Choroid plexus epithelial cell (primary cell): Measurements from ENCODE around the gene ST6GALNAC3.

Experiments used
- DNase-seq: peaks from one replicate; pipeline ENCODE4 v3.0.0-alpha.2; 2010; ENCODE audit warnings: low read depth
- H3K4me3 ChIP-seq: 2 replicates; pipeline ENCODE4 v1.5.1; 2011; ENCODE audit warnings: low read depth, mild to moderate bottlenecking, control low read depth, low read length, moderate library complexity
- TF ChIP-seq, protein P1 (sequence below): conservative IDR thresholded peaks from 2 replicates; pipeline ENCODE4 v1.5.1; 2011; ENCODE audit warnings: low read depth, mild to moderate bottlenecking, control low read depth, inconsistent platforms, low read length, moderate library complexity

ST6GALNAC3 gene

DNA sequence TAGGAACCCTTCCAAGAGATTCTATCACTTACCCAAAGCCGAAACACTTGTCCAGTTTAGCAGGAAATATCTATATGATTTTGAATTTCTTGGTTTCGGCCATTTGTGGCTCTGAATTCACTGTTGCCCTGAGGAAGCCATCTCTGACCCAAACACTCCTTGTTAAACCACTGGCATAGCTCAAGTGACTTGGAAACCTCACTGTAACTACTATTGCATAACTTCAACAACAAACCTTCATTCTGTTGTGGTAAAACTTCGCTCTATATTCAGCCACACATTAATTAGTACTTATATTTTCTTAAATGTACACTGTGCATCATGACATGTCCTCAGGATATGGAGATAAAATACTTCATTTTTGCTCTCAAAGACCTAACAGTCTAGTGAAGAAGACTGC, 63.2 kb downstream of the ST6GALNAC3 start:
- TF ChIP-seq, protein P1, sequence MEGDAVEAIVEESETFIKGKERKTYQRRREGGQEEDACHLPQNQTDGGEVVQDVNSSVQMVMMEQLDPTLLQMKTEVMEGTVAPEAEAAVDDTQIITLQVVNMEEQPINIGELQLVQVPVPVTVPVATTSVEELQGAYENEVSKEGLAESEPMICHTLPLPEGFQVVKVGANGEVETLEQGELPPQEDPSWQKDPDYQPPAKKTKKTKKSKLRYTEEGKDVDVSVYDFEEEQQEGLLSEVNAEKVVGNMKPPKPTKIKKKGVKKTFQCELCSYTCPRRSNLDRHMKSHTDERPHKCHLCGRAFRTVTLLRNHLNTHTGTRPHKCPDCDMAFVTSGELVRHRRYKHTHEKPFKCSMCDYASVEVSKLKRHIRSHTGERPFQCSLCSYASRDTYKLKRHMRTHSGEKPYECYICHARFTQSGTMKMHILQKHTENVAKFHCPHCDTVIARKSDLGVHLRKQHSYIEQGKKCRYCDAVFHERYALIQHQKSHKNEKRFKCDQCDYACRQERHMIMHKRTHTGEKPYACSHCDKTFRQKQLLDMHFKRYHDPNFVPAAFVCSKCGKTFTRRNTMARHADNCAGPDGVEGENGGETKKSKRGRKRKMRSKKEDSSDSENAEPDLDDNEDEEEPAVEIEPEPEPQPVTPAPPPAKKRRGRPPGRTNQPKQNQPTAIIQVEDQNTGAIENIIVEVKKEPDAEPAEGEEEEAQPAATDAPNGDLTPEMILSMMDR = no peak
- no peak for DNase-seq
- H3K4me3 ChIP-seq = no peak overlapping the region

DNA sequence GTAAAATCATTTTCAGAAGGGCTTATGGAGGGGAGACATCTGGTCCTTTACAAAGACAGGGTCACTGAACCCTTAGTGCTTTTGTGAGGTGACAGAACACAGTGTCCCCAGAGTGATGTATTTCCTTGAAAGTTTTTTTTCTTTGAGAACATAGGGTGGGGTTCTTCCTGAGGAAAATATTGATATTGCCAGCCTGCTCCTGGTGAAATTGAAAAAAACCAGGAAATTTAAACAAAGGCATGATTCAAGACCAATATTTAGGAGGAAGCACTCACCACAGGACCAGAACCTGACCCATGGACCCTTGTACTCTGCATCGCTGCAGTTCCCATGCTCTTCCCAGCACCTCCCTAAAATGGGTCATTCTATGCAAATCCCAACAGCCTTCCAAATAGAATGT, 63.7 kb downstream of the ST6GALNAC3 start:
- no peak overlapping the region for H3K4me3 ChIP-seq
- TF ChIP-seq, protein P1 = no peak
- DNase-seq = no peak

DNA sequence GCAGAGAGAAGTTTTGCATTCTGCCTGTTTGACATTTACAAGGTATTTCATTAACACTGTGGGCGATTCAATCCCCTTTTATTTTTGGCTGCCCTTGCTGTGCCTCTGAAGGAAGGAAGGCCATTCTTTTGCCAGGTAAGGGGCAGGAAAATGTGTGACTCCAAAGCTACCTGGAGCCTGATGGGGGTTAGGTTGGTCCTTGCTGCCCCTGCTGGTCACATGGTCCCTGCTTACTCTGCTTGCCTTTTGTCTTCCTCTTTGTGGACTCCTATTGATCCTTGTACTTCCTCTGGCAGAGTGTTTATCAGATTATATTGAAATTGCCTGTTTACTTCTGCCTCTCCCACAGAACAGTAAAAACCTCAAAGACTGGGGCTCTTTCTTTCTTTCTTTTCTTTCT, 65.7 kb downstream of the ST6GALNAC3 start:
- no peak for DNase-seq
- no peak overlapping the region for H3K4me3 ChIP-seq
- TF ChIP-seq, protein P1 = peak; percentile 21

DNA sequence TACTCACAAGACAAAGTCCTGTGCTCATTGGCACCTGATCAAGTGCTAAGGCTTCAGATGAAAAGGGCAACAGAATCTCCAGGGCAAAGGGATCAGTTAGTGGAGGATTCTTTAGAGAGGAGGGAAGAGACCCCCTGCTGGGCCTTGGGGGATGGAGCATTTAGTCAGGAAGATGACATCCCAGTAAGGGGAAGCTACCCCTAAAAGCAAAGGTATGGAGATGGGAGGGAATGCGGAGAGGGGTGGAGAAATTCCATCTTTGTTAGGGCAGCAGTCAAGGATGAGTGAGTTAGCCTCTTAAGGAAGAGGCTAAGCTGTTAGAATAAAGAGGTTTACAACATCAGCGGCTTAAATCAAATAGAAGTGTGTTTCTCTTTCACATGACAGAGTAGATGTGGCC, 67.4 kb downstream of the ST6GALNAC3 start:
- TF ChIP-seq, protein P1 = no peak
- DNase-seq = no peak
- H3K4me3 ChIP-seq = no peak overlapping the region

DNA sequence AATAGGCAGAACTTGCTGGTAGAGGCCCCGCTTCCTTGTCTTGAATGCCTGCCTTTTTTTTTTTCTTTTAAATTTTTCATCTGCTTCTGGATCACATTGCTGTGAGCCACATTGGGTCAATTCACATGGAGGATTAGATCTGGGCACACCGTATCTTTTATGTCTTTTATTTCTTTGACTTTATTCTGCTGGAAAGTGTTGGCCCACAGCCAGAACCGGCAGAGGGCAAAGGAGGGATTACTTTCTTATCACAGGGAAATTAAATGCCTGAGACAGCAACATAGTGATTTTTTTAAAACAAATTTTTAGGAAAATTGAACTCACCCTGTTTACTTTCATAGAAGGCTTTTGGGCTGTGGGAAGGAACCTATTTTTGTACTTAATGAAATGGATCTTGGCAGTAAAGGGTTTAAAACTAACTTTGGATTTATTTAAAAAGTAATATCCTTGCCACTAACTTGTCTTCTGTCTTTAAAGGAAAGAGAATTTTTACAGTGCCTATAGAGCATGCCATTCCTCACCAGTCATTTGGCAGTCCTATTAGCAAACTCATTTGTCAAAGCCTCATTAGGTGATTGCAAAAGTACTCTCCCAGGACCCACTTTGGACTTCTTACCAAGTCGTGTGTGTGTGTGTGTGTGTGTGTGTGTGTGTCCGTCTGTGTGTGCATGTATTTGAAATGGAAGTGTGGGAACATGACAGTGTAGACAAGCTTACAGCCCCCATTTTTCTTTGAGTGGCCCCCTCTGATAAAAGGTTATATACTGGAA, 68.4 kb downstream of the ST6GALNAC3 start:
- no peak overlapping the region for H3K4me3 ChIP-seq
- TF ChIP-seq, protein P1 = no peak
- DNase-seq = no peak

DNA sequence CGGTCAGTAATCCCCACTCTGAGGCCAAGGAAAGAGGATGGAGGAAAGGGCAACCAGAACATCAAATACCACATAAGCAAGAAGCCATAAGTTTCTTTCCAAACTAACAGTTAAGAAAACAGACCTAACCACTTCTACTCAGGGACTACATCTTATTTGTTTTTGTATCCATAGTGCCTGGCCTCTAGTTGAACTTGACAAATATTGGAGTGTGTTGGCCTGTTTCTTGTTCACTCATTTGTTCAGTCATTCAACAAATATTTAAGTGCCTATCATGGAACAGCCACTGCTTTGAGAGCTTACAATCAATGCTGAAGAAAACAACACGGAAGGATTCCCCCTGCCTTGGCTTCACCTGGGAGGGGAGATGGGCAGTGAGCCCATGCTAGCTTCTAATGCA, 69.7 kb downstream of the ST6GALNAC3 start:
- no peak overlapping the region for H3K4me3 ChIP-seq
- DNase-seq = peak; percentile 12
- TF ChIP-seq, protein P1 = no peak

DNA sequence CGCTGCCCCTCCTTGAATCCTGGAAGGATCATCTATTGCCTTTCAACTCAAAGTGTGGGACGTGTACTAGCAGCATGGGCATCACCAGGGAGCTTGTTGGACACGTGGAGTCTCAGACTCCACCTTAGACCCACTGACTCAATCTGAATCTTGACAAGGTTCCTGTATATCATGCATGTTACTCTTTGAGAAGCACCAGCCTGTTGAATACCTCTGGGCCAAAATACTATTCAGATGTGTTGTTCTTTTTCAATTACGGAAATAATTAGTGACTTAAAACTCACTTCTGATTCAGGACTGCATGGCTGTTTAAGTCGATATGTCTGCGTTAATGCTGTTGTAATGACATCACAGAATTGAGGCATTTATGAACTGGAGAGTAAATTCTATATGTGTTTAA, 70.8 kb downstream of the ST6GALNAC3 start:
- no peak for DNase-seq
- no peak overlapping the region for H3K4me3 ChIP-seq
- TF ChIP-seq, protein P1 = no peak
